ENCODE data around the gene ANKRD65. TPM values are rescaled to one million over a fixed set of nuclear protein-coding genes. Genes with fewer than 3 reads are reported as not detected.

ANKRD65 gene
- total RNA-seq, 1 donor from 2014 or later: 22.3 TPM

DNA sequence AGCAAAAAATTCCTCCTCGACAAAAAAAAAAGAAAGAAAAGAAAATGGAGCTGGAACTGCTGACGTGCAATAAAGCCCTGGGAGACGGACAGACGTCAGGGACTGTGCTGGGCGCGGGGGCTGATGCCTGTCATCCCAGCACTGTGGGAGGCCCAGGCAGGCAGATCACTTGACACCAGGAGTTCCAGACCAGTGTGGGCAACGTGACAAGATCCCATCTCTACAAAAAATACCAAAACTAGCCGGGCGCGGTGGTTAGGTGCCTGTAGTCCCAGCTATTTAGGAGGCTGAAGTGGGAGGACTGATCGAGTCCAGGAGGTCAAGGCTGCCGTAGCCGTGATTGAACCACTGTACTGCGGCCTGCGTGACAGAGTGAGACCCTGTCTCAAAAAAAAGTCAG, 3.6 kb upstream of the ANKRD65 start:
- ATAC-seq: no peak
- H3K36me3 ChIP-seq: no peaks in the 10 kb centered on the region
- TF ChIP-seq, protein P1, sequence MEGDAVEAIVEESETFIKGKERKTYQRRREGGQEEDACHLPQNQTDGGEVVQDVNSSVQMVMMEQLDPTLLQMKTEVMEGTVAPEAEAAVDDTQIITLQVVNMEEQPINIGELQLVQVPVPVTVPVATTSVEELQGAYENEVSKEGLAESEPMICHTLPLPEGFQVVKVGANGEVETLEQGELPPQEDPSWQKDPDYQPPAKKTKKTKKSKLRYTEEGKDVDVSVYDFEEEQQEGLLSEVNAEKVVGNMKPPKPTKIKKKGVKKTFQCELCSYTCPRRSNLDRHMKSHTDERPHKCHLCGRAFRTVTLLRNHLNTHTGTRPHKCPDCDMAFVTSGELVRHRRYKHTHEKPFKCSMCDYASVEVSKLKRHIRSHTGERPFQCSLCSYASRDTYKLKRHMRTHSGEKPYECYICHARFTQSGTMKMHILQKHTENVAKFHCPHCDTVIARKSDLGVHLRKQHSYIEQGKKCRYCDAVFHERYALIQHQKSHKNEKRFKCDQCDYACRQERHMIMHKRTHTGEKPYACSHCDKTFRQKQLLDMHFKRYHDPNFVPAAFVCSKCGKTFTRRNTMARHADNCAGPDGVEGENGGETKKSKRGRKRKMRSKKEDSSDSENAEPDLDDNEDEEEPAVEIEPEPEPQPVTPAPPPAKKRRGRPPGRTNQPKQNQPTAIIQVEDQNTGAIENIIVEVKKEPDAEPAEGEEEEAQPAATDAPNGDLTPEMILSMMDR (IDR thresholded peaks at IDR 0.05): no peak

DNA sequence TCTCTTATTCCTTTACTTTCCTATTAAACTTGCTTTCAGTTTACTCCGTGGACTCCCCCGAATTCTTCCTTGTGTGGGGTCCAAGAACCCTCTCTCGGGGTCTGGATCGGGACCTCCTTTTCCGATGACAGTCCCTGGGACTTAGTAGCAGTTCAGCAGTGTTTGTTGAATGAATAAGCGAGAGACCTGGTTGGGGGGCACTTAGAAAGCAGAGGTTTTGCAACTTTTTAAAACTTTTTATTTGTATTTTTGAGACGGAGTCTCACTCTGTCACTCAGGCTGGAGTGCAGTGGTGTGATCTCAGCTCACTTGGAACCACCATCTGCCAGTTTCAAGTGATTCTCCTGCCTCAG, 2.1 kb upstream of the ANKRD65 start:
- DNase-seq (no peak), ATAC-seq (no peak)
- H3K4me3 ChIP-seq: no peak overlapping the region
- TF ChIP-seq, protein P1 (IDR thresholded peaks at IDR 0.05): no peak
- no peaks in the 10 kb centered on the region for H3K9me3 ChIP-seq
- peaks cover 14% of the 10 kb centered on the region for H3K4me1 ChIP-seq
- intact Hi-C loops (cut with DNase I): no loop called here
- peaks cover 4% of the 10 kb centered on the region for H3K27me3 ChIP-seq (ENCODE audit: low read depth)
- H3K36me3 ChIP-seq: no peaks in the 10 kb centered on the region
- no peak overlapping the region for H3K27ac ChIP-seq

More for the DNA sequence above, 3.6 kb upstream of the ANKRD65 start:
- Histone ChIP-seq H3K4me3 (no peak overlapping the region), H3K27ac (no peak overlapping the region), H3K9me3 (no peaks in the 10 kb centered on the region), H3K4me1 (peaks cover 8% of the 10 kb centered on the region), H3K27me3 (ENCODE audit: low read depth) (peaks cover 4% of the 10 kb centered on the region)
- intact Hi-C loops (cut with DNase I): no loop called here
- DNase-seq: no peak

GRCh38 chr1:1422465-1423244, 1.6 kb upstream of the ANKRD65 start:
- TF ChIP-seq, protein P1 (IDR thresholded peaks at IDR 0.05): no peak
- Histone ChIP-seq H3K4me1 (peaks cover 14% of the 10 kb centered on the region), H3K27me3 (ENCODE audit: low read depth) (peaks cover 4% of the 10 kb centered on the region), H3K9me3 (no peaks in the 10 kb centered on the region), H3K27ac (no peak overlapping the region), H3K4me3 (no peak overlapping the region), H3K36me3 (no peaks in the 10 kb centered on the region)
- ATAC-seq (no peak), DNase-seq (no peak)
- intact Hi-C loops (cut with DNase I): no loop called here

DNA sequence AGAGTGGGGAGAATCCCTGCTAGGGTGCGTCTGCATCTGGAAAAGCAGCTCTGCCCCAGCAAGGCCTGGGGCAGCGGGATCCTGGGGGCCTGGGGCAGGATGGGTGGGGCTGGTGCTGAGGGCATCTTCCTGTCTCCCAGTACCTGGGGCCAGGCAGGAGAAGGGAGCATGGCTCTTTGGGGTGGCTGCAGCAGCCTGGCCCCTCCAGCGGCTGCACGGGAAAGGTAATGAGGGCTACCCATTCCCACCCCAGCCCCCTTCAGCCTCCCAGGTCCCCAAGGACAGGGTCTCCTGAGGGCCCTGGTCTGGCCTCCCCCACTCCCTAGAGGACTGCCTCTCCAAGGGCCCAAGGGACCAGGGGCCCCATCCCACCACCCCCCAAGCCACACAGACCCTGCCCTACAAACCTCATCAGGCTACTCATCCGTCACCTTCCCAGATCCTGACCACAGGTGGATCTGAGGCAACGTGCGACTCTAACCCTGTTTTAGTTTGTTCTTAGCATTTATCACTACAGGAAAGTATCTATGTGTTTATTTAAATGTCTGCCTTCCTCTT, 910 bp upstream of the ANKRD65 start:
- TF ChIP-seq, protein P1 (IDR thresholded peaks at IDR 0.05): no peak
- intact Hi-C loops (cut with DNase I): no loop called here
- Histone ChIP-seq H3K4me1 (peaks cover 14% of the 10 kb centered on the region), H3K9me3 (no peaks in the 10 kb centered on the region), H3K27ac (peak overlapping the region; percentile 81), H3K4me3 (no peak overlapping the region), H3K27me3 (ENCODE audit: low read depth) (peaks cover 4% of the 10 kb centered on the region), H3K36me3 (no peaks in the 10 kb centered on the region)
- ATAC-seq: no peak
- DNase-seq: no peak

DNA sequence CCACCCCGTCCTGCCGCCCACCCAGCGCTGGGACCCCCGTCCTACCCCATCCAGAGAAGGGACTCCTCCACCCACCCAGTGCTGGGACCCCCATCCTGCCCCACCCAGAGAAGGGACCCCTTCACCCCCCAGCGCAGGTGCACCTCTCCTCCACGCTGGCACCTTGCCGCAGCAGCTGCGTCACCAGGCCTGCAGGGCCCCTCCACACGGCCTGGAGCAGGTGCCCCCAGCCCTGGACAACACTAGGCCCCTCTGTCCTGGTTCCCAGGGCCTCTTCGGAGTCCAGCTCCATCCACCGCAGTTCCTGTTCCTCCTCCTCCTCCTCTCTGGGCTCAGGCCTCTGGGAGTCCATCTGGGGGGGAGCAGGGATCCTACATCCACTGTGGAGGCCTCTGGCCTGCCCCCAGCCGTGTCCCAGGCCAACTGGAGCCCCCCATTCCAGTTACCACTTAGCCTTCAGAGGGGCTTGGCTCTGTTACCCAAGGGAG, 378 bp downstream of the ANKRD65 start:
- H3K27me3 ChIP-seq (ENCODE audit: low read depth): no peaks in the 10 kb centered on the region
- no peaks in the 10 kb centered on the region for H3K9me3 ChIP-seq
- TF ChIP-seq, protein P1 (IDR thresholded peaks at IDR 0.05): no peak
- peak; percentile 29 to 57 for ATAC-seq
- H3K4me3 ChIP-seq: peak overlapping the region; percentile 48
- H3K4me1 ChIP-seq: peaks cover 14% of the 10 kb centered on the region
- peak; percentile 46 for DNase-seq
- intact Hi-C loops (cut with DNase I): no loop called here
- H3K27ac ChIP-seq: peak overlapping the region; percentile 81
- H3K36me3 ChIP-seq: no peaks in the 10 kb centered on the region
